ENCODE data around the gene TMEM141.
"Not testable (repeated sequence)": the region's sequence is repeated elsewhere in the genome, so short reads cannot be mapped to it uniquely, and the experiment has no call there.

Gene TMEM141

DNA sequence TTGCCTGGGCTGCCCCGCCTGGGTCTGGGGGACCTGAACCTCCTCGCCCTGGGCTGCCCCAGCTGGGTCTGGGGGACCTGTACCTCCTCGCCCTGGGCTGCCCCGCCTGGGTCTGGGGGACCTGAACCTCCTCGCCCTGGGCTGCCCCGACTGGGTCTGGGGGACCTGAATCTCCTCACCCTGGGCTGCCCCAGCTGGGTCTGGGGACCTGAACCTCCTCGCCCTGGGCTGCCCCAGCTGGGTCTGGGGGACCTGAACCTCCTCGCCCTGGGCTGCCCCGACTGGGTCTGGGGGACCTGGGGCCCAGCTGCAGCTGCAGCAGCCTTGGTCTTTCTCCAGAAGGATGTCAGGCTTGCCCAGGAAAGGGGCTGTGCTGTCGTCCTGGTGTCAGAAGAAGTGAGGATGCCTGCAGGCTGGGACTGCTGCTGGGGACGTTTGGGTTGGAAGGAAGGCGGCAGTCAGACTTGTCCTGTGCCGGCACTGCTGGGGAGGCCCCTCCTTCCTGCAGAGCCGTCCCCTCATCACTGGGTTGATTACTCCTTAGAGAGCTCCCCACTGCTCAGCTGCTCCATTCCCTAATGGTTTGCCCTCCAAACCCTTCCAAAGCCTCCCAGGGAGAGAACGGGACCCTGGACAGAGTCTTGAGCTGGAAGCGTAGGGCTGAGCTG, 42.4 kb downstream of the TMEM141 start:
- not testable (repeated sequence) for DNase-seq (ENCODE audit: low read depth in 3 of 3)

GRCh38 chr9:136835162-136835931, 44.2 kb downstream of the TMEM141 start:
- DNase-seq (ENCODE audit: low read depth in 3 of 3) = no peak

GRCh38 chr9:136835932-136836904, 45.1 kb downstream of the TMEM141 start:
- no peak for DNase-seq (ENCODE audit: low read depth in 3 of 3)

- DNase-seq (ENCODE audit: low read depth in 3 of 3) = no peak
Observed at GRCh38 chr9:136837146-136837855, 46.2 kb downstream of the TMEM141 start.

DNA sequence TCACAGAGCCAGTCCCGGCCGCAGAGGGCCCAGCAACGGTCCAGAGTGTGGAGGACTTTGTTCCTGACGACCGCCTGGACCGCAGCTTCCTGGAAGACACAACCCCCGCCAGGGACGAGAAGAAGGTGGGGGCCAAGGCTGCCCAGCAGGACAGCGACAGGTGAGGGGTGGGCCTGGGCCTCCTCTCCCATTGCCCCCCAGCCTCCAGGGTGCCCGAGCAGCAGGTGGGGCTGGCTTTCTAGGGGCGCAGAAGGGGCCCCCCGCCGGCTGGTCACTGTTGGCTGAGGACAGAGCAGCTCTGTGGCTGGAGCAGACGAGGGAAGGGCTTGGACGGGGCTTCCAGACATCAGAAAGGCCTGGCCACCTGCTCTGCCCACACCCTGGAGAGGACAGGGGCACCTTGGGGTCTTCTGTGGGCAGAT, 46.7 kb downstream of the TMEM141 start:
- DNase-seq (ENCODE audit: low read depth in 3 of 3) = not testable (repeated sequence)

DNA sequence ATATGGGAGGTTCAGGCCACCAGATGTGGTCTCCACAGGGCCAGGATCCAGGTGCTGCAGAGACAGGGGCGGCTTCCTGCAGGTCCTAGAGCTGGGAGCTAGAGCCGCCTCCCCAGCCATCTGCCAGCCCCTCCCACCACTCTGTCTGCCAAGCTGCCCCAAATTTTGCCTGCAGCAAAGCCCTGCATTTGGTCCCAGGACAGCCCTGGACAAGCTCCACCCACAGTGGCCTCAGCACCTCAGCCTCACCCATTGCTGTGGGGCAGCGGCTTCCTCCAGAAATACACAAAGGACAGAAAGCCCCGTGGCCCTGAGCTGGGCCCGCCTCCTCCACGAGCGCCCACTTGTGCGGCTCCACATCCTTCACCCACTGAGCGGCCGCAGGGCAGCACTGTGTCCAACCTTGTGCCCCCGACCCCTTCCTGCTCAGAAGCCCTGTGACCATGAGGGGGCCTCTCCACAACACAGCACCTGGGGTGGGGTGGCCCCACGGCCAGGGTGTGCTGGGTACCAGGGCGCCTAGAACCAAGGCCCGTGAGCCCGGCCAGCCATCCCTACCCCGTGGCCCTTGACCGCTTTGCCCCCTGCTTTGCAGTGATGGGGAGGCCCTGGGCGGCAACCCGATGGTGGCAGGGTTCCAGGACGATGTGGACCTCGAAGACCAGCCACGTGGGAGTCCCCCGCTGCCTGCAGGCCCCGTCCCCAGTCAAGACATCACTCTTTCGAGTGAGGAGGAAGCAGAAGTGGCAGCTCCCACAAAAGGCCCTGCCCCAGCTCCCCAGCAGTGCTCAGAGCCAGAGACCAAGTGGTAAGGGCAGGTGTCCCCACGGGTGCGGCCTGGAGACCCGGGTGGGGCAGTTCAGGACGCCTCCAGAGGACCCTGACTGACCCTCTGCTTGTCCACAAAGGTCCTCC, 47.4 kb downstream of the TMEM141 start:
- no peak for DNase-seq (ENCODE audit: low read depth in 3 of 3)

GRCh38 chr9:136839229-136840139, 48.3 kb downstream of the TMEM141 start:
- no peak for DNase-seq (ENCODE audit: low read depth in 3 of 3)

GRCh38 chr9:136840140-136840876, 49.2 kb downstream of the TMEM141 start:
- no peak for DNase-seq (ENCODE audit: low read depth in 3 of 3)

DNA sequence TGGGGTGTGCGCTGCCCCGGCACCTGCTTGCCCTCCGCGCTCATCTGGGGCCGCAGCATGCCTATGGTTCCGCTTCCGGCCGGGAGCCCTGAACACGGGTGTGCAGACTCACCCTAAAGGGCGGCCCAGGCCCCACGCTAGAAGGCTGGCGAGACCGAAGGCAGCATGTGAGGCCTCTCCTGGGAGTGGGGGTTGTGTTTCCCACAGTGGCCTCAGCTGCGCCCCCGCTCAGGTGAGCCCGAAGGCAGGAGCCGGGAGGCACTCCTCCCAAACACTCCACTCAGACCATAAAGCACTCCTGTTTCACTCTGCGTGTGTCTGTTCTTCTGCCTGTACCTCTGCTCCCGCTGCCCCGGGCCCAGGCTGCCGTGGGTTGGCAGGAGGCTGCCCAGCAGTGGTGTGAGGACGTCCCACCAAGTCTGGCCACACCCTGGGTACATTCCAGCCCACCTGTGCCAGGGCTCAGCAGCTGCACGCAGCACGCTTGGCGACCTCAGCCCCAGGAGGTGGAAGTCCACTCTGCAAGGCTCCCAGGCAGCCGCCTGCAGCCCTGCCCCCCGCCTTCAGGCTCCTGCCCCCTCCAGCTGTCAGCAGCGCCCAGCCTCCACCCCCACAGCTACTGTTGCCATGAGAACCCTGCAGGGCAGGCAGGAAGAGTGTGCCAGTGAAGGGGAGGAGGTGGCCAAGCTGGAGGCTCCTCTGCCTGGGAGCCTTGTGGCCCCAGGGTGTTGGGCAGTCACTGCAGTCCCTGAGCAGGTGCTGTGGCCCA, 49.9 kb downstream of the TMEM141 start:
- DNase-seq (ENCODE audit: low read depth in 3 of 3) = no peak

DNA sequence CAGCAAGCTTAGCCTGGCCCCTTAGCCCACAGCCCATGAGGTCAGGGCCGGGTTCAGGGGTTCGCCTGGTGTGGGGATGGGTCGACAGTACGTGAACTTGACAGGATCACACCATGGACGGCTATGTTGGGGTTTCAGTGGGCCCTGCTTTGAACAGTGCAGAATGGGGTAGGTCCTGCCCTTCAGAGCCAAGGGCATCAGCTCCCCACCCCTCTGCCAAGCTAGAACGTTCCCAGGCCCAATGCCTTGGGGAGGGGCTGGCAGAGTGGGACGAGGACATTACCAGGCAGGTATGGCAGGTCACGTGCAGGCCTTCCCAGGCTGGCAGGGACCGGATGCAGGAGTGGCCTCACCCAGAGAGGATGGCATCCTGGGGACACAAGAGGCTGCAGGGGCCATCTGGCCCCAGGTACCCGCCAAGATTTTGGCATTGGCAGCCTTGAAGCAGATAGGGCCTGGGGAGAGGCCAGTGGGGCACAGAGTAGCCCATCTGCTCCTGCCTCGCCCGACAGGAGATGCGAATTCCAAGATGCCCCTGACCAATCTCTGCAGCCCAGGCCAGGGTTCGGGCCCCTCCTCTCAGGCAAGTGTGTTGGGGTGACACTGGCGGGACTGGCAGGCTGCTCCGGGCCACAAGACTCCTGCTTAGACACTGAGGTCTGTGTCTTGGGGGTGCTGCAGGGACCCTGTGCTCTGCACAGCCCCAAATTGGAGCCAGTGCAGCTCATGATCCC, 50.7 kb downstream of the TMEM141 start:
- not testable (repeated sequence) for DNase-seq (ENCODE audit: low read depth in 3 of 3)

DNA sequence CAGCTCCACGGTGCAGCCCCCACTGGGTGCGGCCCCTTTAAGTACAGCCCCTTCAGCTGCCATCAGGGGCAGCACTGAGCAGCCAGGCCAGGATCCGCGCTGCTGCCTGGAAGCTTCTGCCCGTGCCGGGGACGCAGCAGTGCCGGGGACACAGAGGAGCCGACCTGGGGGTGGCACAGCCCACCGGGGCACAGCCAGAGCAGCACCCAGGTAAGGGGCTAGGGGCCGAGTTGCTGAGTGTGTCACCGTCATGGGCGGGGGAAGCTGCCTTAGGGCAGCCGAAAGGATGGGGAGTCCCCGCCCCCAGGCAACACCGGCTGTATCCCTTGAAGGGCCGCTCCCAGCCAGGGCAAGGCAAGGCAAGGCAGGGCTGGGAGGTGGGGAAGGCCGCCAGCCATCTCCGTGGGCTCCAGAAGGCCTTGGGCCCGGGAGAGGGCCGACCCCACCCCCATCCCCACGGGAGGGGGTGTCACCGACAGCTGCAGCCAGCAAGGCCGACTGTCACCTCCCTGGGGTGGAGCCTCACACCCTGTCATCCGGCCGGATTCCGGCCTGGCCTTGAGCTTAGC, 51.3 kb downstream of the TMEM141 start, which contains the start of gene AJM1:
AJM1 (plus strand) TSS at position 99 of the 569 bp plus-strand sequence. CDS start 1,937 bp downstream, outside the sequence.
- peak; percentile 56 to 67 (median 63) for DNase-seq (ENCODE audit: low read depth in 3 of 3)
